Left renal cortex interstitium (tissue), 4 donors: Measurements from ENCODE around the gene C16orf96. TPM values are rescaled to one million over a fixed set of nuclear protein-coding genes. Genes with fewer than 3 reads are reported as not detected.
A peak's percentile ranks its signal among the peaks of the same experiment; 100 is the strongest.
"Not testable (repeated sequence)": the region's sequence is repeated elsewhere in the genome, so short reads cannot be mapped to it uniquely, and the experiment has no call there.

ENCODE experiments used
- DNase-seq, 4 donors: peaks; one replicate each; pipeline ENCODE4 v3.0.0-alpha.2; 2013; ENCODE audit warnings: low read depth in 4 of 4, low spot score in 2 of 4, missing footprints in 1 of 4
- polyA plus RNA-seq, 4 donors: library from polyadenylated mRNA; unstranded; fragments of 120-200 nt; gene quantifications; one replicate each; pipeline ENCODE4 v1.2.1, GENCODE V29; 2013; ENCODE audit not compliant: insufficient read length in 4 of 4

Gene C16orf96
- polyA plus RNA-seq, 4 donors = 0.23 to 0.43 (median 0.31) TPM

- DNase-seq = no peak
These were observed 1.8 kb downstream of the C16orf96 start for GRCh38 chr16:4557973-4558372.

GRCh38 chr16:4561596-4561995, 5.5 kb downstream of the C16orf96 start:
- DNase-seq = no peak

DNA sequence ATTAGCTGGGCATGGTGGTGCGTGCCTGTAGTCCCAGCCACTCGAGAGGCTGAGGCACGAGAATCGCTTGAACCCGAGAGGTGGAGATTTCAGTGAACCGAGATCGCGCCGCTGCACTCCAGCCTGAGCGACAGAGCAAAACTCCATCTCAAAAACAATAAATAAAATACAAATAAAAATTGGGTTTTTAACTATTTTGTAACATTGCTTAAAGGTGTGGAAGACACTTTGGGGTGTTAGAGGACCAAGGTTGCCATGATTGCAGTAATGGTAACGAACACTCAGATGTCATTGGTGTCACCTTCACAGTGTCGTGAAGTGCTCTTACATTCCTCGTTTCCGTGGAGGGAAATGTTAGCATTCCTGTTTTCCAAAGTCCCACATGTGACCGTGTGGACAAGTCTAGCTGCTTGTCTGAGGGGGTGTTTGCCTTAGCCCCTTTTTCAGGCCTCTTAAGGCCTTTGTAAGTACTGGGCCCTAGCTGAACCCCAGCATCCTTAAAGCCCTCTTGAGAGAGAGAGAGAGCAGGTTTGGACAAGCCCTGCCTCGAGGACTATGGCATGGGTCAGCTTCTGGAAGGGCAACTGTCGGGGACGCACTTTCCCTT, 8.6 kb downstream of the C16orf96 start:
- DNase-seq = no peak

GRCh38 chr16:4566144-4566543, 10.0 kb downstream of the C16orf96 start:
- DNase-seq = no peak

GRCh38 chr16:4570086-4570485, 13.9 kb downstream of the C16orf96 start:
- no peak for DNase-seq

DNA sequence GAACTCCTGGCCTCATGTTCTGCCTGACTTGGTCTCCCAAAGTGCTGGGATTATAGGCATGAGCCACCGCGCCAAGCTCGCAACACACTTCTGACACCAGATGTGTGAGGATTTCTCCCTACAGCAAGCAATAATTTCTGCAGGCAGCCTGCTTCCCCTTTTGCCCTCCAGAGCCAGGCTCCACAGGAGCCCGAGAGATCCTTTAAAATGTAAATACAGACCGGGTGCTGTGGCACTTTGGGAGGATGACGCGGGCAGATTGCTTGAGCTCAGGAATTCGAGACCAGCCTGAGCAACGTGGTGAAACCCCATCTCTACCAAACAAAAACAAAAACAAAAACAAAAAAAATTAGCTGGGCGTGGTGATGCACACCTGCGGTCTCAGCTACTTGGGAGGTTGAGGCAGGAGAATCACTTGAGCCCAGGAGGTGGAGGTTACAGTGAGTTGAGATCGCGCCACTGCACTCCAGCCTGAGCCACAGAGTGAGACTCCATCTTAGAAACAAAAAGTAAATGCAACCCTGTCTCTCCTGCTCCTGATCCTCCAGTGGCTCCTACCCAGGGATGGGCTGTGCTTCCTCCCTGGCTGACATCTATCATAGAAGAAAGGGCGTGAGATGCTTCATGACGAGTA, 14.7 kb downstream of the C16orf96 start:
- no peak for DNase-seq

DNA sequence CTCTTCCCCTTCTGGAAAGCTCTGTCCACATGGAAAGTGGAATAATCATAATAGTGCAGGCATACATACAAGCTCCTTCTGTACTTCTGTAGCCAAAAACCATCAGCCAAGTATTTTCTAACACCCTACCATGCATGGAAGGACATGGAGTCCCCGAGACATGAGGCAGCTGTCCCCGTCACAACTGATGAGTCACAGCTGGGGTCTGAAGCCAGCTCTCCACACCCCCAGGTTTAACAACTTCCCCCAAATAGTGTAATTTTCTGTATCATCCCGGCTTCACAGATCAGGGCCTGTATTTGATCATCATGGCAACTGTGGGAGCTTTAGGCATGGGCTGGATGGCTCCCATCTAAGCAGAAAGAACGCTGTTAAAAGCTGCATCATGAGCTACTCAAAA, 16.6 kb downstream of the C16orf96 start:
- DNase-seq = peak in 2 of 4 donors; percentile 41 to 55

DNA sequence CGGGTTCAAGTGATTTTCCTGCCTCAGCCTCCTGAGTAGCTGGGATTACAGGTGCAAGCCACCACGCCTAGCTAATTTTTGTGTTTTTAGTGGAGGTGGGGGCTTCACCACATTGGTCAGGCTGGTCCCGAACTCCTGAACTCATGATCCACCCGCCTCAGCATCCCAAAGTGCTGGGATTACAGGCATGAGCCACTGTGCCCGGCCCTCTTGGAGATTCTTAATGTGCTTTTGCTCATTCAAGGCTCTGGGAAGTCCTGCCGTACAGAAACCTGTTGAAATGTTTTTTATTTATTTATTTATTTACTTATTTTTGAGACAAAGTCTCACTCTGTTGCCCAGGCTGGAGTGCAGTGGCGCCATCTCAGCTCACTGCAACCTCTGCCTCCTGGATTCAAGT, 17.8 kb downstream of the C16orf96 start:
- DNase-seq = not testable (repeated sequence)

DNA sequence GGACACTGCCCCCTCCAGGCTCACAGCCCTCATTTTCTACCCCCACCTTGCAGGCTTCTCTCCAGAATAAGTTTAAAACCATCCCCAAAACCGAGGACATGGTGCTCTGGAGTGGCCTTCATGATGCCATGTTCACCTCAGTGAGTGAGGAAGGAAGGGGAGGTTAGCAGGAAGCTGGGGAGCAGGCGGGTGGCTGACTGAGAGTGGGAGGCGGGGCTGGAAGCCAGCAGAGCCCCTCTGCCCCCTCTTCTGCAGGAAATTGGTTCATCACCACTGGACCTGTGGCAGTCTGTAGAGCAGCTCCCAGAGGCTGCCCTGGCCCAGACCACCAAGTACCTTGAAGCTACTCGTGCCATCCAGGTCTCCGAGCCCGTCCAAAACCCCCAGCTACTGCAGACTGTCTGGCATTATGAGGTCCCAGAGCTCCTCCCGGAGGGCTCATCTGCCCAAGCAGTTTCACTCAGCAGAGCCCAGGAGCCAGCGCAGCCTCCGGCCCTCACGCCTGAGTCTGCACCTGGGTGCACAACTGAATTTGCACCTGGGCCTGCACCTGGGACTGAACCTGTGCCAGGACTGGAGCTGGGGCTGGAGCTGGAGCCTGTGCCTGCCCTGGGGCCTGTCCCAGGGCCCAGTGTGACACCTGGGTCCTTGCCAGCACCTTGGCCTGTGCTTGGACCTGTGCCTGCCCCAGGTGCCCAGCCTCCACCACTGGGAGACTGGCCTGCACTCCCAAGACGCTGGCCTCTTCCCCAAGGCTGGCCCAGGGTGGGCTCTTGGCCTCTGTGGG, 19.0 kb downstream of the C16orf96 start:
- no peak for DNase-seq

- DNase-seq = no peak
These were observed 19.9 kb downstream of the C16orf96 start for GRCh38 chr16:4576008-4576407.

GRCh38 chr16:4578961-4579530, 22.9 kb downstream of the C16orf96 start:
- no peak for DNase-seq

GRCh38 chr16:4580250-4580649, 24.1 kb downstream of the C16orf96 start:
- DNase-seq = no peak

DNA sequence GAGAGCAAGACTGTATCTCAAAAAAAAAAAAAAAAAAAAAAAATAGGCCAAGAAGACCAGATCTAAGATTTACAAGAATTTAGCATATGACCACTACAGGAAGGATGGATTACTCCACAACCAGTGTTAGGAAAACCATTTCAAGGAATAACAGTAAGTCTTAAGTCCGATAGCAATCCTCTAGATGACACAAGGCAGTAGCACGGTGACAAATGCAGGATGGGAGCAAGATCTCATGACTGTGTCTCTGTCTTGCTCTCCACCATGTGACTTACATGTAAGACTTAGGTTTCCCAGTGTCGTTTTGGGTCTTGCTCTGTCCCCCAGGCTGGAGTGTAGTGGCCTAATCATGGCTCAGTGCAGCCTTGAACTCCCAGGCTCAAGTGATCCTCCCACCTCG, 27.8 kb downstream of the C16orf96 start:
- no peak for DNase-seq

DNA sequence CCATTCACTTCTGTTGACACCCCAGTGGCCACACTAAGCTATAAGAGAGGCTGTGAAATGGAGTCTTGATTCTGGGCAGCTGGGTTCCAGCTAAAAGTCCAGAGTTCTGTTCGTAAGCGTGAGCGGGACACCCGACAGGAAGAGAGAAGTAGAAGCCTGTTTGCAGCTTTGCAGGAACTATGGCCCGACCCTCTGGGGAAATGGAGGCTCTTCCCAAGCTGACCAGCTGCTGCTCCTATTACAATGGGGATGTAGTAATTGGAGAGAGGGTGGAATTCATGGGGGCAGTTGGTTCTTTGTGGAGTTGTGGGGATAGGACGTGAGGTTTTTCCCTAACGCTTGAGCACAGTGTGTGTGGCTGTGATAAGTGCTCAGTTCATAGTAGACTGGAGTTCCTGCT, 30.2 kb downstream of the C16orf96 start:
- DNase-seq = no peak

GRCh38 chr16:4588386-4588785, 32.2 kb downstream of the C16orf96 start:
- no peak for DNase-seq

GRCh38 chr16:4588961-4589360, 32.8 kb downstream of the C16orf96 start:
- no peak for DNase-seq

- no peak for DNase-seq
These were observed 35.1 kb downstream of the C16orf96 start for GRCh38 chr16:4591191-4591590.

DNA sequence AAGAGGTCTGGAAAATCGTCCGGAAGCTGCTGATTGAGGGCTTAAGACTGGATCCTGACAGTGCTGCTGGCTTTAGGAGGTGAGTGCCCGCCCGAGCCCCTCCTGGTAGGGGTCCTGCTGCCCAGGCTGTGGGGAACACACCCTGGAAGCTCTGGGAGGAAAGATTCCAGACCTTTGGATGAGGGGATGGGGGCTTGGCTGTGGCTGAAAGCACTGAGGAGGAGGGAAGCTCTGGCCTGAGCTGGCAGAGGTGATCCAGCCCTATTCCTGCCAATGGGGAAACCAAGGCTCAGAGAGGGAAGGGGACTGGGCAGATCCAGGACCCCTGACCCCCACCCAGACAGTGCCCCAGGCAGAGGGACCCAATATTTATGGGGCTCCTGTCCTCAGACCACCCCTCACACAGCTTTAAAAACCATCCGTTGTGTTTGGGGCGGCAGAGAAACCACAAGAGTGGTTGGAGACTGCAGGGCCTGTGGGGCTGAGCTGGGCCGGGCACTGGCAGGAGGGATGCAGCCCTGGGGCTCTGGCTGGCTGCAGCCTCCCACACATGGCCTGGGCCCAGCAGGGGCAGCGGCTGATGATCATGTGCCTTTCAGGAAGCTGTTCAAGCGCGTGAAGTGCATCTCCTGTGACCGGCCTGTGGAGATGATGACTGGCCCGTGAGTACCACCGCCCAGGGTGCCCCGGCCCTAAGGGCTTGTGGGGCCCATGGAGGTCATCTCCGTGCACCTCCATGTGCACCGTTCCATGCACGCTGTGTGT, 35.7 kb downstream of the C16orf96 start:
- DNase-seq = no peak

DNA sequence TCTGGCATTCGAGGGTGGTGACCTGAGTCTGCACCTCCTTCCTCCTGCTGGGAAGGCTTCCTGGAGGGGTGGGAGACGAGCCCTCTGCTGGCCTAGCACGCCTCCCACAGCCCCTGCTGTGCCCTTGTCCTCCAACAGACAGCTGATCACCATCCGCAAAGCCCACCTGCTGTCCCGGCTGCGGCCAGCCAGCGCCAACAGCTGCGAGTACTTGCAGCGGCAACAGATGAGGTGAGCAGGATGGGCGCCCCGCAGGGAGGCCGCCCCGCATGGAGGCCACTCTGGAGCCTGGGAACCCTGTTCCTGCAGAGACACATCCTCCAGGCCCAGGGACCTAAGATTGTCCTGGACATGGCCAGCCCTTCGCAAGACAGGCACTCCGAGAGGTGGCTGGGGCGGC, 36.9 kb downstream of the C16orf96 start:
- DNase-seq = no peak

DNA sequence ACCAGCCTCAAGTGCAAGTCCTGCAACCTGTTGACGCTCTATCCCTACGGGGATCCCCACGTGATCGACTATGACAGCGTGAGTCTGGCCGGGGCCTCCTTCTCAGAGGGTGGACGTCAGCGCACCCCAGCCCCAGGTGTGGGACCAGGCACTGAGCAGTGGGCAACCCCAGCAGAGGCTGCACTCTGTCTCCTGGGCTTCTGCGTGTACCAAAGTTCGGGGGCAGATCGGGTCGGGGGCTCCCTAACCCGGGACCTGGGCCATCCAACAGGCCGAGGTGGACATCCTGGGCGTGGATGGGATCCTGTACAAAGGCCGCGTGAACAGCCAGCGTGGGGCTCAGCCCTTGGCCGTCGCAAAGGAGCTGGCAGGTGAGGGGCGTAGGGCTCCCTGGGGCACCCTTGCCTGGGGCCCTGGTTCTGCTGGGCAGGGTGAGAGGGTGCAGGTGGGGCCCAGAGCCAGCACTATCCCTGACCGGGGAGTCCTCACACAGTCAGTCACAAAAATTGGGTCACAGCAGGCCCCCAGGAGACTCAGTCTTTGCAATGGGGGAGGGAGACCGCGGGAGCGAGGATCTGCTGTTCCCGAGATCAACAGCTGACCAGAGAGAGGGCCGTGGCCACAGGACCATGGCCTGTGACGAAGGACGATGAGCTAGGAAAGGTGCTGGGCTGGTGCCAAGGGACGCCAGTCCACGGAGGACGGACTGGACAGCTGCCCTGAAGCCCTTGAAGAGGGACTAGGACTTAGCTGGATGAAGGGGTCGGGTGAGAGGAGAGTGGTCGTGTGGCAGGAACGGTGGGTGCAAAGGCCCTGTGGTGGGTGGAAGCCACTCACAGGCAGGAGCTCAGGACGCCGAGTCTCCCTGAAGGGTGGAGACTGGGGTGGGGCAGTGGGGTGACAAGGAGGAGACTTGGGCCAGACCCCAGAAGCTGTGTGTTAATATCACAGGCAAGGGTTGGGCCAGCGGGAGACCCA, 38.6 kb downstream of the C16orf96 start:
- no peak for DNase-seq
